Islet of Langerhans (tissue), 1 donor: ENCODE results near the gene SCYL1.

Experiments
- FAIRE-seq: peaks from one replicate; lab custom pipeline; 2011; peaks lifted over from hg19 to GRCh38; lab: Jason Lieb, UNC

Gene SCYL1

DNA sequence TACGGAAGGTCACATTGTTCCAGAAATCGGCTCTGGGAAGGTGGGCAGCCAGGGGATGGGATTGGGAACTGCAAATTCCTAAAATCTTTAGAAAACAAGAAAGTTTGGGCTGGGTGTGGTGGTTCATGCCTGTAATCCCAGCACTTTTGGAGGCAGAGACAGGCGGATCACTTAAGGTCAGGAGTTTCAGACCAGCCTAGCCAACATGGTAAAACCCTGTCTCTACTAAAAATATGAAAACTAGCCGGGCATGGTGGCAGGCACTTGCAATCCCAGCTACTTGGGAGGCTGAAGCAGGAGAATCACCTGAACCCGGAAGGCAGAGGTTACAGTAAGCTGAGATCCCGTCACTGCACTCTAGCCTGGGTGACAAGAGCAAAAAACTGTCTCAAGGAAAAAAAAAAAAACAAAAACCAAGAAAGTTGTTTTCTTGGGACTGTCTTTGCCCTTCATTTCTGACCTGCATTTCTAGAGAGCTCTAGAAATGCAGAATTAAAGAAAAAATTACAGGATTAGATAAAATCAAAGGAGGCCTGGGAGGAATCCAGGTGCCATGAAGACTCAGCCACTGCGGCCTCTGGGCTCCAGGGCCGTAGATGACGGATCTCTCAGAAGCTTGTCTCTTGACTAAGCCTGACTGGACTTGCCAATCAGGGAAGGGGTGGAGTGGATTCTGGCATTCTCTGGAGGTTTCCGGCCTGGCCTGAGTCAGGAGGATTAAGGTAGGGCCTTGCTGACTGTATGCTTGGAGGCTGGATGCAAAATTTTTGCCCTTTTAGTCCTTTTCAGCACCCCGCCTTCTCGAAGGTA is 31.3 kb upstream of the SCYL1 start:
- no peak for FAIRE-seq

DNA sequence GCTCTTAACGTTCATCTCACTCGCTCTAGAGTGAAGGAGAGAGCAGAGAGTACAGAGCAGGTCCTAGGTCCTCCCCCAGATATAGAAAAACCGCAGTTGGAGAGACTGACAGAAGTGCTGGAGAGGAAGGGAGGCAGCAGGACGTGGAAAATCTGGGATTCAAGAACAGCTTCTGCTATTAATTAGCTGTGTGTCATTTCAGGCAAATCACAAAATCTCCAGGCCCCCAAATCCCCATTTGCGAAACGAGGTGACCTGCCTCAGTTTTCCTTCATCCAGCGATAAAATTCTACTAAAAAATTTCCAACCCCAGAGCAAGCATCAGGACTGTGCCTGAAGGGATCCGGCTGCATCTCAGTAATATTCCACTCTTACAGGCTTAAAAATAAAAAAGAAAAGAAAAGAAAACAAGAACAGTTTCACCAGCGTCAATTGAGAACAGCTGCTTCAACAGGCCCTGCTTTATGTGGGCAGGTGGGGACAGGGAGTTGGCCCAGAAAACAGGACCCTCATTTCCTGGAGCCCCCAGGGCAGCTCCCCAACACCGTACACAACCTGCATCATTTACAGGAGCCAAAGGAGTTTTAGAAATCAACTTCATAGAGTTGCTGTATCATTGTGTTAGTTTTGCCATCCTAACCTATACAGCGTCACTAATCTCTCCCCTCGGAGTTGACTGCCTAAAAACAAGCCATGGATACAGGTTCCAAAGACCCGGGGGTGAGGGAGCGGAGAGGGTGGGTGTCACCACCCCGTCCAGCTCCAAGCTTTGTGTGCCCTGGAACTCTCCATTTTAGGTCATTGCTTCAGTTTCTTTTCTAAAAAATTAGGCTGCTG is 28.4 kb upstream of the SCYL1 start:
- no peak for FAIRE-seq

DNA sequence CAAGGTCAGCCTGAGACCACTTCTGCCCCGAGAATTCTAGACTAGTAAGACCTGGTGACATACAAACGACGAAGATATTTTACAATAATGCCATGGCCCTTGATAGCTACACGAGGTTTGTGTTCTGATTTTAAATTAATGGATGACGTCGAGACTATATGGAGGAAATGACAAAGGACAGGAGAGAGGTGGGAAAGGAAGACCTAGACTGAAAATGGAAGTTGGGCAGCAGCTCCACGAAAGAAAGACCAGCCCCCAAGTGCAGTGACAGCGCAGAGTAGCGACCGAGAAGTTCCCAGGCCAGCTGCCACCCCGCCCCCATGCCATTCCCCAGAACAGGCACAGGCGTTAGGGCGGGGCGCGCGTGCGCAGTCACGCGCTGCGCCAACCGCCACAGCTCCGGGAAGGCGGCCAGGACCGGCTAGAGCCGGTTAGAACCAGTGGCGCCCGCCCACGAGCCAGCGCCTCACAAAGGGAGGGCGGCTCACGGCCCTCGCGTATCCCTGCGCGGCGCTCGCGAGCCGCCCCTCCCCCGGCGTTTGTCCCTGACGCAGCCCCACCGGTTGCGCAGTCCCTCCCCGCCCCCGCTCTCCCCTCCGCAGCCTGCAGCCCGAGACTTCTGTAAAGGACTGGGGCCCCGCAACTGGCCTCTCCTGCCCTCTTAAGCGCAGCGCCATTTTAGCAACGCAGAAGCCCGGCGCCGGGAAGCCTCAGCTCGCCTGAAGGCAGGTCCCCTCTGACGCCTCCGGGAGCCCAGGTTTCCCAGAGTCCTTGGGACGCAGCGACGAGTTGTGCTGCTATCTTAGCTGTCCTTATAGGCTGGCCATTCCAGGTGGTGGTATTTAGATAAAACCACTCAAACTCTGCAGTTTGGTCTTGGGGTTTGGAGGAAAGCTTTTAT is 27.5 kb upstream of the SCYL1 start:
- FAIRE-seq = no peak

DNA sequence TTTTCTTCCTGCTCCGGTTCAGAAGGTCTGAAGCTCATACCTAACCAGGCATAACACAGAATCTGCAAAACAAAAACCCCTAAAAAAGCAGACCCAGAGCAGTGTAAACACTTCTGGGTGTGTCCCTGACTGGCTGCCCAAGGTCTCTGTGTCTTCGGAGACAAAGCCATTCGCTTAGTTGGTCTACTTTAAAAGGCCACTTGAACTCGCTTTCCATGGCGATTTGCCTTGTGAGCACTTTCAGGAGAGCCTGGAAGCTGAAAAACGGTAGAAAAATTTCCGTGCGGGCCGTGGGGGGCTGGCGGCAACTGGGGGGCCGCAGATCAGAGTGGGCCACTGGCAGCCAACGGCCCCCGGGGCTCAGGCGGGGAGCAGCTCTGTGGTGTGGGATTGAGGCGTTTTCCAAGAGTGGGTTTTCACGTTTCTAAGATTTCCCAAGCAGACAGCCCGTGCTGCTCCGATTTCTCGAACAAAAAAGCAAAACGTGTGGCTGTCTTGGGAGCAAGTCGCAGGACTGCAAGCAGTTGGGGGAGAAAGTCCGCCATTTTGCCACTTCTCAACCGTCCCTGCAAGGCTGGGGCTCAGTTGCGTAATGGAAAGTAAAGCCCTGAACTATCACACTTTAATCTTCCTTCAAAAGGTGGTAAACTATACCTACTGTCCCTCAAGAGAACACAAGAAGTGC is 26.7 kb upstream of the SCYL1 start:
- FAIRE-seq = no peak

DNA sequence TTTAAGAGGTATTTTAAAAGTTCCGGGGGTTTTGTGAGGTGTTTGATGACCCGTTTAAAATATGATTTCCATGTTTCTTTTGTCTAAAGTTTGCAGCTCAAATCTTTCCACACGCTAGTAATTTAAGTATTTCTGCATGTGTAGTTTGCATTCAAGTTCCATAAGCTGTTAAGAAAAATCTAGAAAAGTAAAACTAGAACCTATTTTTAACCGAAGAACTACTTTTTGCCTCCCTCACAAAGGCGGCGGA is 26.2 kb upstream of the SCYL1 start:
- peak; percentile 75 for FAIRE-seq

DNA sequence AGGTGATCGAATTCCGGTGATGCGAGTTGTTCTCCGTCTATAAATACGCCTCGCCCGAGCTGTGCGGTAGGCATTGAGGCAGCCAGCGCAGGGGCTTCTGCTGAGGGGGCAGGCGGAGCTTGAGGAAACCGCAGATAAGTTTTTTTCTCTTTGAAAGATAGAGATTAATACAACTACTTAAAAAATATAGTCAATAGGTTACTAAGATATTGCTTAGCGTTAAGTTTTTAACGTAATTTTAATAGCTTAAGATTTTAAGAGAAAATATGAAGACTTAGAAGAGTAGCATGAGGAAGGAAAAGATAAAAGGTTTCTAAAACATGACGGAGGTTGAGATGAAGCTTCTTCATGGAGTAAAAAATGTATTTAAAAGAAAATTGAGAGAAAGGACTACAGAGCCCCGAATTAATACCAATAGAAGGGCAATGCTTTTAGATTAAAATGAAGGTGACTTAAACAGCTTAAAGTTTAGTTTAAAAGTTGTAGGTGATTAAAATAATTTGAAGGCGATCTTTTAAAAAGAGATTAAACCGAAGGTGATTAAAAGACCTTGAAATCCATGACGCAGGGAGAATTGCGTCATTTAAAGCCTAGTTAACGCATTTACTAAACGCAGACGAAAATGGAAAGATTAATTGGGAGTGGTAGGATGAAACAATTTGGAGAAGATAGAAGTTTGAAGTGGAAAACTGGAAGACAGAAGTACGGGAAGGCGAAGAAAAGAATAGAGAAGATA is 25.7 kb upstream of the SCYL1 start, which contains the start of gene MALAT1:
Gene MALAT1 (plus strand): TSS at position 69 of the 736 bp plus-strand sequence.
- FAIRE-seq = no peak

DNA sequence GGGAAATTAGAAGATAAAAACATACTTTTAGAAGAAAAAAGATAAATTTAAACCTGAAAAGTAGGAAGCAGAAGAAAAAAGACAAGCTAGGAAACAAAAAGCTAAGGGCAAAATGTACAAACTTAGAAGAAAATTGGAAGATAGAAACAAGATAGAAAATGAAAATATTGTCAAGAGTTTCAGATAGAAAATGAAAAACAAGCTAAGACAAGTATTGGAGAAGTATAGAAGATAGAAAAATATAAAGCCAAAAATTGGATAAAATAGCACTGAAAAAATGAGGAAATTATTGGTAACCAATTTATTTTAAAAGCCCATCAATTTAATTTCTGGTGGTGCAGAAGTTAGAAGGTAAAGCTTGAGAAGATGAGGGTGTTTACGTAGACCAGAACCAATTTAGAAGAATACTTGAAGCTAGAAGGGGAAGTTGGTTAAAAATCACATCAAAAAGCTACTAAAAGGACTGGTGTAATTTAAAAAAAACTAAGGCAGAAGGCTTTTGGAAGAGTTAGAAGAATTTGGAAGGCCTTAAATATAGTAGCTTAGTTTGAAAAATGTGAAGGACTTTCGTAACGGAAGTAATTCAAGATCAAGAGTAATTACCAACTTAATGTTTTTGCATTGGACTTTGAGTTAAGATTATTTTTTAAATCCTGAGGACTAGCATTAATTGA is 25.0 kb upstream of the SCYL1 start:
- FAIRE-seq = peak; percentile 17

DNA sequence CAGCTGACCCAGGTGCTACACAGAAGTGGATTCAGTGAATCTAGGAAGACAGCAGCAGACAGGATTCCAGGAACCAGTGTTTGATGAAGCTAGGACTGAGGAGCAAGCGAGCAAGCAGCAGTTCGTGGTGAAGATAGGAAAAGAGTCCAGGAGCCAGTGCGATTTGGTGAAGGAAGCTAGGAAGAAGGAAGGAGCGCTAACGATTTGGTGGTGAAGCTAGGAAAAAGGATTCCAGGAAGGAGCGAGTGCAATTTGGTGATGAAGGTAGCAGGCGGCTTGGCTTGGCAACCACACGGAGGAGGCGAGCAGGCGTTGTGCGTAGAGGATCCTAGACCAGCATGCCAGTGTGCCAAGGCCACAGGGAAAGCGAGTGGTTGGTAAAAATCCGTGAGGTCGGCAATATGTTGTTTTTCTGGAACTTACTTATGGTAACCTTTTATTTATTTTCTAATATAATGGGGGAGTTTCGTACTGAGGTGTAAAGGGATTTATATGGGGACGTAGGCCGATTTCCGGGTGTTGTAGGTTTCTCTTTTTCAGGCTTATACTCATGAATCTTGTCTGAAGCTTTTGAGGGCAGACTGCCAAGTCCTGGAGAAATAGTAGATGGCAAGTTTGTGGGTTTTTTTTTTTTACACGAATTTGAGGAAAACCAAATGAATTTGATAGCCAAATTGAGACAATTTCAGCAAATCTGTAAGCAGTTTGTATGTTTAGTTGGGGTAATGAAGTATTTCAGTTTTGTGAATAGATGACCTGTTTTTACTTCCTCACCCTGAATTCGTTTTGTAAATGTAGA is 24.3 kb upstream of the SCYL1 start:
- no peak for FAIRE-seq

DNA sequence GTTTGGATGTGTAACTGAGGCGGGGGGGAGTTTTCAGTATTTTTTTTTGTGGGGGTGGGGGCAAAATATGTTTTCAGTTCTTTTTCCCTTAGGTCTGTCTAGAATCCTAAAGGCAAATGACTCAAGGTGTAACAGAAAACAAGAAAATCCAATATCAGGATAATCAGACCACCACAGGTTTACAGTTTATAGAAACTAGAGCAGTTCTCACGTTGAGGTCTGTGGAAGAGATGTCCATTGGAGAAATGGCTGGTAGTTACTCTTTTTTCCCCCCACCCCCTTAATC is 23.8 kb upstream of the SCYL1 start:
- FAIRE-seq = no peak

DNA sequence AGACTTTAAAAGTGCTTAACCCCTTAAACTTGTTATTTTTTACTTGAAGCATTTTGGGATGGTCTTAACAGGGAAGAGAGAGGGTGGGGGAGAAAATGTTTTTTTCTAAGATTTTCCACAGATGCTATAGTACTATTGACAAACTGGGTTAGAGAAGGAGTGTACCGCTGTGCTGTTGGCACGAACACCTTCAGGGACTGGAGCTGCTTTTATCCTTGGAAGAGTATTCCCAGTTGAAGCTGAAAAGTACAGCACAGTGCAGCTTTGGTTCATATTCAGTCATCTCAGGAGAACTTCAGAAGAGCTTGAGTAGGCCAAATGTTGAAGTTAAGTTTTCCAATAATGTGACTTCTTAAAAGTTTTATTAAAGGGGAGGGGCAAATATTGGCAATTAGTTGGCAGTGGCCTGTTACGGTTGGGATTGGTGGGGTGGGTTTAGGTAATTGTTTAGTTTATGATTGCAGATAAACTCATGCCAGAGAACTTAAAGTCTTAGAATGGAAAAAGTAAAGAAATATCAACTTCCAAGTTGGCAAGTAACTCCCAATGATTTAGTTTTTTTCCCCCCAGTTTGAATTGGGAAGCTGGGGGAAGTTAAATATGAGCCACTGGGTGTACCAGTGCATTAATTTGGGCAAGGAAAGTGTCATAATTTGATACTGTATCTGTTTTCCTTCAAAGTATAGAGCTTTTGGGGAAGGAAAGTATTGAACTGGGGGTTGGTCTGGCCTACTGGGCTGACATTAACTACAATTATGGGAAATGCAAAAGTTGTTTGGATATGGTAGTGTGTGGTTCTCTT is 23.2 kb upstream of the SCYL1 start:
- FAIRE-seq = no peak

DNA sequence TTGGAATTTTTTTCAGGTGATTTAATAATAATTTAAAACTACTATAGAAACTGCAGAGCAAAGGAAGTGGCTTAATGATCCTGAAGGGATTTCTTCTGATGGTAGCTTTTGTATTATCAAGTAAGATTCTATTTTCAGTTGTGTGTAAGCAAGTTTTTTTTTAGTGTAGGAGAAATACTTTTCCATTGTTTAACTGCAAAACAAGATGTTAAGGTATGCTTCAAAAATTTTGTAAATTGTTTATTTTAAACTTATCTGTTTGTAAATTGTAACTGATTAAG is 22.7 kb upstream of the SCYL1 start:
- FAIRE-seq = no peak

DNA sequence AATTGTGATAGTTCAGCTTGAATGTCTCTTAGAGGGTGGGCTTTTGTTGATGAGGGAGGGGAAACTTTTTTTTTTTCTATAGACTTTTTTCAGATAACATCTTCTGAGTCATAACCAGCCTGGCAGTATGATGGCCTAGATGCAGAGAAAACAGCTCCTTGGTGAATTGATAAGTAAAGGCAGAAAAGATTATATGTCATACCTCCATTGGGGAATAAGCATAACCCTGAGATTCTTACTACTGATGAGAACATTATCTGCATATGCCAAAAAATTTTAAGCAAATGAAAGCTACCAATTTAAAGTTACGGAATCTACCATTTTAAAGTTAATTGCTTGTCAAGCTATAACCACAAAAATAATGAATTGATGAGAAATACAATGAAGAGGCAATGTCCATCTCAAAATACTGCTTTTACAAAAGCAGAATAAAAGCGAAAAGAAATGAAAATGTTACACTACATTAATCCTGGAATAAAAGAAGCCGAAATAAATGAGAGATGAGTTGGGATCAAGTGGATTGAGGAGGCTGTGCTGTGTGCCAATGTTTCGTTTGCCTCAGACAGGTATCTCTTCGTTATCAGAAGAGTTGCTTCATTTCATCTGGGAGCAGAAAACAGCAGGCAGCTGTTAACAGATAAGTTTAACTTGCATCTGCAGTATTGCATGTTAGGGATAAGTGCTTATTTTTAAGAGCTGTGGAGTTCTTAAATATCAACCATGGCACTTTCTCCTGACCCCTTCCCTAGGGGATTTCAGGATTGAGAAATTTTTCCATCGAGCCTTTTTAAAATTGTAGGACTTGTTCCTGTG is 22.1 kb upstream of the SCYL1 start:
- no peak for FAIRE-seq

DNA sequence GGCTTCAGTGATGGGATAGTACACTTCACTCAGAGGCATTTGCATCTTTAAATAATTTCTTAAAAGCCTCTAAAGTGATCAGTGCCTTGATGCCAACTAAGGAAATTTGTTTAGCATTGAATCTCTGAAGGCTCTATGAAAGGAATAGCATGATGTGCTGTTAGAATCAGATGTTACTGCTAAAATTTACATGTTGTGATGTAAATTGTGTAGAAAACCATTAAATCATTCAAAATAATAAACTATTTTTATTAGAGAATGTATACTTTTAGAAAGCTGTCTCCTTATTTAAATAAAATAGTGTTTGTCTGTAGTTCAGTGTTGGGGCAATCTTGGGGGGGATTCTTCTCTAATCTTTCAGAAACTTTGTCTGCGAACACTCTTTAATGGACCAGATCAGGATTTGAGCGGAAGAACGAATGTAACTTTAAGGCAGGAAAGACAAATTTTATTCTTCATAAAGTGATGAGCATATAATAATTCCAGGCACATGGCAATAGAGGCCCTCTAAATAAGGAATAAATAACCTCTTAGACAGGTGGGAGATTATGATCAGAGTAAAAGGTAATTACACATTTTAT is 21.4 kb upstream of the SCYL1 start:
- FAIRE-seq = no peak

DNA sequence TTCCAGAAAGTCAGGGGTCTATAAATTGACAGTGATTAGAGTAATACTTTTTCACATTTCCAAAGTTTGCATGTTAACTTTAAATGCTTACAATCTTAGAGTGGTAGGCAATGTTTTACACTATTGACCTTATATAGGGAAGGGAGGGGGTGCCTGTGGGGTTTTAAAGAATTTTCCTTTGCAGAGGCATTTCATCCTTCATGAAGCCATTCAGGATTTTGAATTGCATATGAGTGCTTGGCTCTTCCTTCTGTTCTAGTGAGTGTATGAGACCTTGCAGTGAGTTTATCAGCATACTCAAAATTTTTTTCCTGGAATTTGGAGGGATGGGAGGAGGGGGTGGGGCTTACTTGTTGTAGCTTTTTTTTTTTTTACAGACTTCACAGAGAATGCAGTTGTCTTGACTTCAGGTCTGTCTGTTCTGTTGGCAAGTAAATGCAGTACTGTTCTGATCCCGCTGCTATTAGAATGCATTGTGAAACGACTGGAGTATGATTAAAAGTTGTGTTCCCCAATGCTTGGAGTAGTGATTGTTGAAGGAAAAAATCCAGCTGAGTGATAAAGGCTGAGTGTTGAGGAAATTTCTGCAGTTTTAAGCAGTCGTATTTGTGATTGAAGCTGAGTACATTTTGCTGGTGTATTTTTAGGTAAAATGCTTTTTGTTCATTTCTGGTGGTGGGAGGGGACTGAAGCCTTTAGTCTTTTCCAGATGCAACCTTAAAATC is 20.8 kb upstream of the SCYL1 start:
- no peak for FAIRE-seq

DNA sequence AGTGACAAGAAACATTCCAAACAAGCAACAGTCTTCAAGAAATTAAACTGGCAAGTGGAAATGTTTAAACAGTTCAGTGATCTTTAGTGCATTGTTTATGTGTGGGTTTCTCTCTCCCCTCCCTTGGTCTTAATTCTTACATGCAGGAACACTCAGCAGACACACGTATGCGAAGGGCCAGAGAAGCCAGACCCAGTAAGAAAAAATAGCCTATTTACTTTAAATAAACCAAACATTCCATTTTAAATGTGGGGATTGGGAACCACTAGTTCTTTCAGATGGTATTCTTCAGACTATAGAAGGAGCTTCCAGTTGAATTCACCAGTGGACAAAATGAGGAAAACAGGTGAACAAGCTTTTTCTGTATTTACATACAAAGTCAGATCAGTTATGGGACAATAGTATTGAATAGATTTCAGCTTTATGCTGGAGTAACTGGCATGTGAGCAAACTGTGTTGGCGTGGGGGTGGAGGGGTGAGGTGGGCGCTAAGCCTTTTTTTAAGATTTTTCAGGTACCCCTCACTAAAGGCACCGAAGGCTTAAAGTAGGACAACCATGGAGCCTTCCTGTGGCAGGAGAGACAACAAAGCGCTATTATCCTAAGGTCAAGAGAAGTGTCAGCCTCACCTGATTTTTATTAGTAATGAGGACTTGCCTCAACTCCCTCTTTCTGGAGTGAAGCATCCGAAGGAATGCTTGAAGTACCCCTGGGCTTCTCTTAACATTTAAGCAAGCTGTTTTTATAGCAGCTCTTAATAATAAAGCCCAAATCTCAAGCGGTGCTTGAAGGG is 20.0 kb upstream of the SCYL1 start:
- no peak for FAIRE-seq

DNA sequence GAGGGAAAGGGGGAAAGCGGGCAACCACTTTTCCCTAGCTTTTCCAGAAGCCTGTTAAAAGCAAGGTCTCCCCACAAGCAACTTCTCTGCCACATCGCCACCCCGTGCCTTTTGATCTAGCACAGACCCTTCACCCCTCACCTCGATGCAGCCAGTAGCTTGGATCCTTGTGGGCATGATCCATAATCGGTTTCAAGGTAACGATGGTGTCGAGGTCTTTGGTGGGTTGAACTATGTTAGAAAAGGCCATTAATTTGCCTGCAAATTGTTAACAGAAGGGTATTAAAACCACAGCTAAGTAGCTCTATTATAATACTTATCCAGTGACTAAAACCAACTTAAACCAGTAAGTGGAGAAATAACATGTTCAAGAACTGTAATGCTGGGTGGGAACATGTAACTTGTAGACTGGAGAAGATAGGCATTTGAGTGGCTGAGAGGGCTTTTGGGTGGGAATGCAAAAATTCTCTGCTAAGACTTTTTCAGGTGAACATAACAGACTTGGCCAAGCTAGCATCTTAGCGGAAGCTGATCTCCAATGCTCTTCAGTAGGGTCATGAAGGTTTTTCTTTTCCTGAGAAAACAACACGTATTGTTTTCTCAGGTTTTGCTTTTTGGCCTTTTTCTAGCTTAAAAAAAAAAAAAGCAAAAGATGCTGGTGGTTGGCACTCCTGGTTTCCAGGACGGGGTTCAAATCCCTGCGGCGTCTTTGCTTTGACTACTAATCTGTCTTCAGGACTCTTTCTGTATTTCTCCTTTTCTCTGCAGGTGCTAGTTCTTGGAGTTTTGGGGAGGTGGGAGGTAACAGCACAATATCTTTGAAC is 19.2 kb upstream of the SCYL1 start:
- FAIRE-seq = no peak
